T-helper 2 cell treated with Interferon-gamma antibody and Interleukin-4, amounts not matched to agents 5 μg/mL and 100 μg/mL, for 36 hours (primary cell): ENCODE data around the gene APOA5.

Source experiments
- DNase-seq: peaks from one replicate; pipeline ENCODE4 v3.0.0; 2021; ENCODE audit warnings: low spot score
- H3K27ac Mint-ChIP-seq: one replicate; pipeline ENCODE4 v1.8.0; 2021; ENCODE audit warnings: mild to moderate bottlenecking, mixed read lengths
- H3K27me3 Mint-ChIP-seq: one replicate; pipeline ENCODE4 v1.8.0; 2021; ENCODE audit warnings: low read depth, mixed read lengths
- H3K36me3 Mint-ChIP-seq: one replicate; pipeline ENCODE4 v1.8.0; 2021; ENCODE audit warnings: low read depth, mixed read lengths
- H3K4me1 Mint-ChIP-seq: one replicate; pipeline ENCODE4 v1.8.0; 2021; ENCODE audit warnings: low read depth, mixed read lengths
- H3K4me3 Mint-ChIP-seq: one replicate; pipeline ENCODE4 v1.8.0; 2022; ENCODE audit warnings: mild to moderate bottlenecking, moderate library complexity, mixed read lengths
- H3K9me3 Mint-ChIP-seq: one replicate; pipeline ENCODE4 v1.8.0; 2021; ENCODE audit warnings: mixed read lengths

Gene APOA5

GRCh38 chr11:116742104-116742503 is 49.6 kb downstream of the APOA5 start:
- no peak overlapping the region for H3K4me3 Mint-ChIP-seq
- H3K9me3 Mint-ChIP-seq, result no peaks in the 10 kb centered on the region

GRCh38 chr11:116740741-116741140 is 50.9 kb downstream of the APOA5 start:
- Mint-ChIP-seq H3K9me3 (no peaks in the 10 kb centered on the region), H3K27ac (no peak overlapping the region), H3K4me1 (no peaks in the 10 kb centered on the region), H3K36me3 (peaks cover 3% of the 10 kb centered on the region), H3K4me3 (no peak overlapping the region), H3K27me3 (no peaks in the 10 kb centered on the region)
- DNase-seq, result no peak

More at GRCh38 chr11:116742104-116742503, 49.6 kb downstream of the APOA5 start:
- DNase-seq, result no peak
- H3K27me3 Mint-ChIP-seq, result no peaks in the 10 kb centered on the region
- no peak overlapping the region for H3K27ac Mint-ChIP-seq
- no peaks in the 10 kb centered on the region for H3K4me1 Mint-ChIP-seq
- H3K36me3 Mint-ChIP-seq, result peaks cover 7% of the 10 kb centered on the region
